Activated T-helper 2 cell treated with anti-CD3 and anti-CD28 coated beads, Interferon-gamma antibody, Interleukin-2, Interleukin-4, amounts not matched to agents 10 μg/mL and 5 μg/mL and 100 μg/mL, durations not matched to agents 14 hours and 24 hours and 36 hours (primary cell): ENCODE data around the gene PYCR2. TPM values are rescaled to one million over a fixed set of nuclear protein-coding genes. Genes with fewer than 3 reads are reported as not detected.

Experiments used
- DNase-seq: peaks from one replicate; pipeline ENCODE4 v3.0.0; 2021; ENCODE audit warnings: low spot score
- H3K27ac Mint-ChIP-seq: one replicate; pipeline ENCODE4 v1.8.0; 2021; ENCODE audit warnings: mixed read lengths
- H3K27me3 Mint-ChIP-seq: one replicate; pipeline ENCODE4 v1.8.0; 2021; ENCODE audit warnings: low read depth, mixed read lengths
- H3K36me3 Mint-ChIP-seq: one replicate; pipeline ENCODE4 v1.8.0; 2021; ENCODE audit warnings: low read depth, mixed read lengths
- H3K4me1 Mint-ChIP-seq: one replicate; pipeline ENCODE4 v1.8.0; 2021; ENCODE audit warnings: low read depth, mixed read lengths
- H3K4me3 Mint-ChIP-seq: one replicate; pipeline ENCODE4 v1.8.0; 2021; ENCODE audit warnings: low read depth, mild to moderate bottlenecking, moderate library complexity, mixed read lengths
- H3K9me3 Mint-ChIP-seq: one replicate; pipeline ENCODE4 v1.8.0; 2021; ENCODE audit warnings: mixed read lengths
- intact Hi-C: fragments of 100-400 bp; cut with micrococcal nuclease; formaldehyde crosslinking; loops from one replicate; pipeline ENCODE4 v1.15.1; 2023
- total RNA-seq: library from RNA; stranded (reverse); gene quantifications from 2 replicates; pipeline ENCODE4 v1.2.3, GENCODE V29; 2022

The PYCR2 gene
- total RNA-seq, 1 donor from 2014 or later = 121 TPM

- H3K27ac Mint-ChIP-seq = no peak overlapping the region
- H3K4me3 Mint-ChIP-seq = no peak overlapping the region
- peaks cover 25% of the 10 kb centered on the region for H3K4me1 Mint-ChIP-seq
- no peaks in the 10 kb centered on the region for H3K9me3 Mint-ChIP-seq
- H3K27me3 Mint-ChIP-seq = no peaks in the 10 kb centered on the region
- peaks cover 15% of the 10 kb centered on the region for H3K36me3 Mint-ChIP-seq
- intact Hi-C loops = no loop called here
- no peak for DNase-seq
Observed at GRCh38 chr1:225926551-225927113, 2.6 kb upstream of the PYCR2 start.

GRCh38 chr1:225923381-225923691, 714 bp downstream of the PYCR2 start:
- H3K27me3 Mint-ChIP-seq = no peaks in the 10 kb centered on the region
- peaks cover 42% of the 10 kb centered on the region for H3K4me1 Mint-ChIP-seq
- no peaks in the 10 kb centered on the region for H3K9me3 Mint-ChIP-seq
- H3K27ac Mint-ChIP-seq = peak overlapping the region; percentile 91
- intact Hi-C loops = loop anchor here (5.0 kb wide), 2 partner anchors 139 to 456 kb away; partner anchors contain the start of gene H3-3A
- H3K36me3 Mint-ChIP-seq = peaks cover 39% of the 10 kb centered on the region
- peak overlapping the region; percentile 92 for H3K4me3 Mint-ChIP-seq
- DNase-seq = no peak

GRCh38 chr1:225921734-225922709, 2.0 kb downstream of the PYCR2 start:
- Mint-ChIP-seq H3K27ac (no peak overlapping the region), H3K4me1 (peaks cover 38% of the 10 kb centered on the region), H3K9me3 (no peaks in the 10 kb centered on the region), H3K27me3 (no peaks in the 10 kb centered on the region), H3K4me3 (peak overlapping the region; percentile 92), H3K36me3 (peaks cover 48% of the 10 kb centered on the region)
- intact Hi-C loops = loop anchor here (5.0 kb wide), 2 partner anchors 140 to 455 kb away; partner anchors contain the start of gene H3-3A
- no peak for DNase-seq

GRCh38 chr1:225919906-225920305, 4.1 kb downstream of the PYCR2 start:
- H3K27me3 Mint-ChIP-seq = no peaks in the 10 kb centered on the region
- no peak overlapping the region for H3K4me3 Mint-ChIP-seq
- no peaks in the 10 kb centered on the region for H3K9me3 Mint-ChIP-seq
- H3K27ac Mint-ChIP-seq = no peak overlapping the region
- DNase-seq = no peak
- peaks cover 27% of the 10 kb centered on the region for H3K4me1 Mint-ChIP-seq
- intact Hi-C loops = loop anchor here (5.0 kb wide), 2 partner anchors 142 to 453 kb away; partner anchors contain the start of gene H3-3A
- H3K36me3 Mint-ChIP-seq = peaks cover 56% of the 10 kb centered on the region

DNA sequence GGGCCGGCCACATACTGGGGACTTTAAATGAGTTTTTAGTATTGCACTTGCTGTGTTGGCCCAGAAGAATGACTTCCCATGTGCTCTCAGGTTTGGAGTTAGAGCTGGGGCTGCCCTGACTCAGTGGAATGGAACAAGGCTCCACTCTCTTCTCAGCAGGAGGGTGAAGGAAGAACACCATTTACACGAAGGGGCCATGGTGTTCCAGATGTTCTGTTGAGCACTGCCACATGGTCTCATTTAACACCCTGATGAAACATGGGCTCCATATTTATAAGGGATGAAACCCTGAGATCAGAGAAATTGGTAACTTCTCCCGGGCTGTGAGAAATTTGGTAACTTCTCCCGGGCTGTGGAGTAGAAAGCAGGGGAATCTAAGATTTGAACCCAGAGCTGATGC, 5.8 kb downstream of the PYCR2 start:
- Mint-ChIP-seq H3K36me3 (peaks cover 51% of the 10 kb centered on the region), H3K27ac (no peak overlapping the region), H3K27me3 (no peaks in the 10 kb centered on the region)

GRCh38 chr1:225917536-225917935, 6.5 kb downstream of the PYCR2 start:
- no peak overlapping the region for H3K27ac Mint-ChIP-seq
- no peaks in the 10 kb centered on the region for H3K9me3 Mint-ChIP-seq
- H3K4me1 Mint-ChIP-seq = peaks cover 21% of the 10 kb centered on the region
- no peak overlapping the region for H3K4me3 Mint-ChIP-seq
- intact Hi-C loops = no loop called here
- no peaks in the 10 kb centered on the region for H3K27me3 Mint-ChIP-seq
- no peak for DNase-seq
- H3K36me3 Mint-ChIP-seq = peaks cover 46% of the 10 kb centered on the region

More for the DNA sequence above, 5.8 kb downstream of the PYCR2 start:
- Mint-ChIP-seq H3K4me1 (peaks cover 27% of the 10 kb centered on the region), H3K9me3 (no peaks in the 10 kb centered on the region), H3K4me3 (no peak overlapping the region)
- intact Hi-C loops = no loop called here
- no peak for DNase-seq

DNA sequence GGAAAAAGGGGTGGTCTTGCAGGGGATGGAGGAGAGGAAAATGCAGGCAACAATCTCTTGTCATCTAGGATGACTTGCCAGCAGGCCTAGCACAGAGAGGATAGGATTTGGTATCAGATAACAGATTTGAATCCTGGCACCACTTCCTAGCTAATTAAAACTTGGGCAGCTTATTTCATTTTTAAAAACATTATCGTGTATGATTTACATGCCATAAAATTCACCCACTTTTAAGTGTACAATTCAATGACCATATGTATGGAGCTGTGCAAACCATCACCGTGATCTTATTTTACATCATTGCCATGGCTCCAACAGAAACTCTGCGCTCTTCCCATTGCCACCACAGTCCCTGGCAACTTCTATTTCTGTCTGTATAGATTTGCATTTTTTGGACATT, 6.9 kb downstream of the PYCR2 start:
- H3K27ac Mint-ChIP-seq = no peak overlapping the region
- intact Hi-C loops = no loop called here
- no peaks in the 10 kb centered on the region for H3K27me3 Mint-ChIP-seq
- no peaks in the 10 kb centered on the region for H3K9me3 Mint-ChIP-seq
- no peak overlapping the region for H3K4me3 Mint-ChIP-seq
- peaks cover 18% of the 10 kb centered on the region for H3K4me1 Mint-ChIP-seq
- H3K36me3 Mint-ChIP-seq = peaks cover 46% of the 10 kb centered on the region
- no peak for DNase-seq

GRCh38 chr1:225915538-225915991, 8.5 kb downstream of the PYCR2 start:
- Mint-ChIP-seq H3K27ac (no peak overlapping the region), H3K4me1 (peaks cover 10% of the 10 kb centered on the region), H3K4me3 (no peak overlapping the region), H3K36me3 (peaks cover 34% of the 10 kb centered on the region), H3K9me3 (no peaks in the 10 kb centered on the region), H3K27me3 (no peaks in the 10 kb centered on the region)
- DNase-seq = no peak
- intact Hi-C loops = no loop called here

GRCh38 chr1:225914947-225915346, 9.1 kb downstream of the PYCR2 start:
- H3K9me3 Mint-ChIP-seq = no peaks in the 10 kb centered on the region
- DNase-seq = no peak
- no peak overlapping the region for H3K27ac Mint-ChIP-seq
- peaks cover 1% of the 10 kb centered on the region for H3K27me3 Mint-ChIP-seq
- intact Hi-C loops = loop anchor here (5.0 kb wide), 1 partner anchor 48 kb away; no protein-coding TSS in a partner anchor
- peaks cover 28% of the 10 kb centered on the region for H3K36me3 Mint-ChIP-seq
- no peak overlapping the region for H3K4me3 Mint-ChIP-seq
- peaks cover 7% of the 10 kb centered on the region for H3K4me1 Mint-ChIP-seq

DNA sequence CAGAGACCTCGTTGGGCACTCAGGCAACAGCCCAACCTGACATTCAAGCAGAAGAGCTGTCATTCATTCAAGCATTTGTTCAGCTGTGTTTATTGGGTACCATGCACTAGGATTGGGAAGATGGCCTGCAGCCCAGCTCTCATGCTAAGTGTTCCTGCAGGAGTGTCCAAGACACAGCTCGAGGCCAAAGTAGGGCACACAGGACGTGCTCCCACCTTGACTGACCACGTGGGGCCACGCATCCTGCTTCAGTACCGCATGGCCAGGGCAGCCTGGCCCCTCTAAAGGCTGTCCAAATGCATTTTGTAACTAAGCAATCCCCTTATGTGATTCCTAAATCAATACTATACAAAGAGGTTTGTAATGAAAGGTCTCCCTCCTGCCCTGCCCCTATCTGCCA, 9.7 kb downstream of the PYCR2 start:
- H3K27ac Mint-ChIP-seq = no peak overlapping the region
- intact Hi-C loops = loop anchor here (5.0 kb wide), 1 partner anchor 47 kb away; no protein-coding TSS in a partner anchor
- H3K9me3 Mint-ChIP-seq = no peaks in the 10 kb centered on the region
- H3K36me3 Mint-ChIP-seq = peaks cover 23% of the 10 kb centered on the region
- DNase-seq = no peak
- peaks cover 6% of the 10 kb centered on the region for H3K4me1 Mint-ChIP-seq
- peaks cover 6% of the 10 kb centered on the region for H3K27me3 Mint-ChIP-seq
- H3K4me3 Mint-ChIP-seq = no peak overlapping the region

DNA sequence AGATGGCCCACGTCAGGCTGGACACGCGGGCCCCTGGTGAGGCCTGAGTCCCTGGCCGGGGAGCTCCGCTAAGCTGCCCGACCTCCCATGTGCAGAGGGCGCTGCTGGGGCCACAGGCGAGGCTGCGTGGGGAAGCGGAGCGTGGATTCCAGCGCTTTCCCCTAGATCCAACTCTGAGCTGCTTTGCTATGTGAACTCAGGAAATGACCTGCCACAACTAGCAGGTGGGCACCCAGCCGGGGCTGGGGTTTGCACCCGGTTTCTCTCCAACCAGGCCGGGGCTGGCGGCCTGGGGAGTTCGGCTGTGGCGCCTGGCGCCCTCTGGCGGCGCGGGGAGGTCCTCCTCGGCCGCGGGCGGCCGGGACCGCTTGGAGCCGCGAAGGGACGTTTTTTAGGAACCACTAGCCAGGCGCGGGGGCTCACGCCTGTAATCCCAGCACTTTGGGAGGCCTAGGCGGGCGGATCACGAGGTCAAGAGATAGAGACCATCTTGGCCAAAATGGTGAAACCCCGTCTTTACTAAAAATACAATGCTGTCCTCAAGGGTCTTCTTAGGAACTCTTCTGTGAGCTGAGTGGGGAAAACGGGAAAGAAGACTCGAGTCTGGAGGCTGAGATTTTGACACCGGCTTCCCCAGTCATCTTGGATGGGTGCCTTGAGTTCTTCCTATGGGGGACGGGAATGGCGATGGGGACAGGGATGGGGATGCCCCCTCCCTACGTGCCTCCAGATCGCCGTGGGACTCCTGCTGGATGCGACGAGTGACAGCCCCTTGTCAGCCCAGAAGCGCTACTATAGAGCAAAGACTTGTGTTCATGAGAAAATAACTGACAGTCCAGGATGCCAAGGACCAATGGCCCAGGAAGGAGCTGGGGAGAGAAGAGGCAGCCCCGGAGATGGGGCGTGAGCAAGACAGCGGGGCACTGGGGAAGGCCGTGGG, 12.6 kb downstream of the PYCR2 start:
- Mint-ChIP-seq H3K27ac (no peak overlapping the region), H3K4me3 (no peak overlapping the region), H3K4me1 (peaks cover 5% of the 10 kb centered on the region), H3K36me3 (peaks cover 8% of the 10 kb centered on the region), H3K27me3 (peaks cover 6% of the 10 kb centered on the region), H3K9me3 (no peaks in the 10 kb centered on the region)
- peak; percentile 62 for DNase-seq
- intact Hi-C loops = loop anchor here (1.0 to 5.0 kb wide), 3 partner anchors 29 to 436 kb away; partner anchors contain the start of gene TMEM63A

DNA sequence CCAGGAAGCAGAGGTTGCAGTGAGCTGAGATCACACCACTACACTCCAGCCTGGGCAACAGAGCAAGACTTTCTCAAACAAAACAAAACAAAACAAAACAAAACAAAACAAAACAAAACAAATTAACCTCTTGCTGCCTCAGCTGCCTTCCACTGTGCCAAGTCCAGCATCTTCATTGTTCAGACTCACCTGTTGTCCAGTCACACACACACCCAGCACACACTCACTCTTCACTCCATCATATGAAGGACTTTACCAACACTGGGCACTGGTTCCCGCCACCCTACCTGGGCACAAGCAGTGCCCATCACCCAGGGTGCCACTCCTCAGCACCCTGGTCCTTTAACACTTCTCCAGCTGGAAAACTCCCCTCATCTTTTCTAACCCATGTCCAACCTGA, 14.6 kb downstream of the PYCR2 start:
- Mint-ChIP-seq H3K4me3 (no peak overlapping the region), H3K9me3 (no peaks in the 10 kb centered on the region), H3K27ac (no peak overlapping the region), H3K27me3 (peaks cover 6% of the 10 kb centered on the region), H3K4me1 (peaks cover 5% of the 10 kb centered on the region), H3K36me3 (no peaks in the 10 kb centered on the region)
- intact Hi-C loops = no loop called here
- DNase-seq = no peak
